Panc1 (cell line): ENCODE measurements around the gene CUX1.

Experiments used
- POLR2AphosphoS5 ChIP-seq: IDR thresholded peaks from 2 replicates; pipeline ENCODE4 v1.6.1; 2012; ENCODE audit warnings: mild to moderate bottlenecking, low read depth, low read length, moderate library complexity
- TF ChIP-seq, protein P1 (sequence below): fragments of 450-650 bp; IDR thresholded peaks from 2 replicates; pipeline ENCODE4 v1.5.1; 2017; ENCODE audit warnings: mild to moderate bottlenecking
- TF ChIP-seq, protein P2 (sequence below), 2 experiments: IDR thresholded peaks; 2 replicates each; pipeline ENCODE4 v1.6.1; 2011 to 2012; ENCODE audit warnings: low read depth in 2 of 2, control low read depth in 1 of 2, low read length in 1 of 2, mild to moderate bottlenecking in 1 of 2, moderate library complexity in 1 of 2; ENCODE audit not compliant: insufficient read depth in 1 of 2

GRCh38 chr7:101911800-101912715 is 94.6 kb downstream of the CUX1 start:
- TF ChIP-seq, protein P1, sequence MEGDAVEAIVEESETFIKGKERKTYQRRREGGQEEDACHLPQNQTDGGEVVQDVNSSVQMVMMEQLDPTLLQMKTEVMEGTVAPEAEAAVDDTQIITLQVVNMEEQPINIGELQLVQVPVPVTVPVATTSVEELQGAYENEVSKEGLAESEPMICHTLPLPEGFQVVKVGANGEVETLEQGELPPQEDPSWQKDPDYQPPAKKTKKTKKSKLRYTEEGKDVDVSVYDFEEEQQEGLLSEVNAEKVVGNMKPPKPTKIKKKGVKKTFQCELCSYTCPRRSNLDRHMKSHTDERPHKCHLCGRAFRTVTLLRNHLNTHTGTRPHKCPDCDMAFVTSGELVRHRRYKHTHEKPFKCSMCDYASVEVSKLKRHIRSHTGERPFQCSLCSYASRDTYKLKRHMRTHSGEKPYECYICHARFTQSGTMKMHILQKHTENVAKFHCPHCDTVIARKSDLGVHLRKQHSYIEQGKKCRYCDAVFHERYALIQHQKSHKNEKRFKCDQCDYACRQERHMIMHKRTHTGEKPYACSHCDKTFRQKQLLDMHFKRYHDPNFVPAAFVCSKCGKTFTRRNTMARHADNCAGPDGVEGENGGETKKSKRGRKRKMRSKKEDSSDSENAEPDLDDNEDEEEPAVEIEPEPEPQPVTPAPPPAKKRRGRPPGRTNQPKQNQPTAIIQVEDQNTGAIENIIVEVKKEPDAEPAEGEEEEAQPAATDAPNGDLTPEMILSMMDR = no peak
- no peak for TF ChIP-seq POLR2AphosphoS5
- TF ChIP-seq, protein P2, sequence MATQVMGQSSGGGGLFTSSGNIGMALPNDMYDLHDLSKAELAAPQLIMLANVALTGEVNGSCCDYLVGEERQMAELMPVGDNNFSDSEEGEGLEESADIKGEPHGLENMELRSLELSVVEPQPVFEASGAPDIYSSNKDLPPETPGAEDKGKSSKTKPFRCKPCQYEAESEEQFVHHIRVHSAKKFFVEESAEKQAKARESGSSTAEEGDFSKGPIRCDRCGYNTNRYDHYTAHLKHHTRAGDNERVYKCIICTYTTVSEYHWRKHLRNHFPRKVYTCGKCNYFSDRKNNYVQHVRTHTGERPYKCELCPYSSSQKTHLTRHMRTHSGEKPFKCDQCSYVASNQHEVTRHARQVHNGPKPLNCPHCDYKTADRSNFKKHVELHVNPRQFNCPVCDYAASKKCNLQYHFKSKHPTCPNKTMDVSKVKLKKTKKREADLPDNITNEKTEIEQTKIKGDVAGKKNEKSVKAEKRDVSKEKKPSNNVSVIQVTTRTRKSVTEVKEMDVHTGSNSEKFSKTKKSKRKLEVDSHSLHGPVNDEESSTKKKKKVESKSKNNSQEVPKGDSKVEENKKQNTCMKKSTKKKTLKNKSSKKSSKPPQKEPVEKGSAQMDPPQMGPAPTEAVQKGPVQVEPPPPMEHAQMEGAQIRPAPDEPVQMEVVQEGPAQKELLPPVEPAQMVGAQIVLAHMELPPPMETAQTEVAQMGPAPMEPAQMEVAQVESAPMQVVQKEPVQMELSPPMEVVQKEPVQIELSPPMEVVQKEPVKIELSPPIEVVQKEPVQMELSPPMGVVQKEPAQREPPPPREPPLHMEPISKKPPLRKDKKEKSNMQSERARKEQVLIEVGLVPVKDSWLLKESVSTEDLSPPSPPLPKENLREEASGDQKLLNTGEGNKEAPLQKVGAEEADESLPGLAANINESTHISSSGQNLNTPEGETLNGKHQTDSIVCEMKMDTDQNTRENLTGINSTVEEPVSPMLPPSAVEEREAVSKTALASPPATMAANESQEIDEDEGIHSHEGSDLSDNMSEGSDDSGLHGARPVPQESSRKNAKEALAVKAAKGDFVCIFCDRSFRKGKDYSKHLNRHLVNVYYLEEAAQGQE (IDR thresholded peaks at IDR 0.05; ENCODE audit: insufficient read depth in 1 of 2, low read depth in 2 of 2, low read length in 1 of 2) = no peak
